ENCODE measurements around the gene PDE4B.

- no peak for TF ChIP-seq CTCF (IDR thresholded peaks at IDR 0.05; ENCODE audit: low read depth, low read length)
- TF ChIP-seq EZH2phosphoT487 (IDR thresholded peaks at IDR 0.05; ENCODE audit: low read depth) = no peak
These were observed 527.5 kb downstream of the PDE4B start for GRCh38 chr1:66320231-66320630.
